GM12878 (cell line): ENCODE results near the gene RHCE.

ENCODE experiments used
- EED ChIP-seq: sonication (generic); IDR thresholded peaks from 2 replicates; pipeline ENCODE4 v1.6.1; 2016; ENCODE audit warnings: antibody characterized with exemption, low read depth
- POLR2A ChIP-seq: IDR thresholded peaks from 2 replicates; pipeline ENCODE4 v1.6.1; 2011; ENCODE audit warnings: low read depth, mild to moderate bottlenecking, low read length
- RFX5 ChIP-seq: IDR thresholded peaks from 2 replicates; pipeline ENCODE4 v1.6.1; 2011; ENCODE audit warnings: low read depth, low read length, improper control_type of control experiment
- TF ChIP-seq, protein P1 (sequence below), 3 experiments: IDR thresholded peaks in 2 of 3; conservative IDR thresholded peaks in 1 of 3; 2 replicates each; pipeline ENCODE4 v1.5.1; 2011; ENCODE audit warnings: low read depth in 3 of 3, low read length in 3 of 3, mild to moderate bottlenecking in 3 of 3, control low read depth in 2 of 3, moderate library complexity in 2 of 3, inconsistent platforms in 1 of 3, mixed read lengths in 1 of 3; ENCODE audit not compliant: control insufficient read depth in 2 of 3, insufficient read depth in 1 of 3; ENCODE audit errors: extremely low read depth in 1 of 3
- TF ChIP-seq, protein P2 (sequence below): fragments of 450-650 bp; IDR thresholded peaks from 2 replicates; pipeline ENCODE4 v1.6.1; 2018; ENCODE audit warnings: mild to moderate bottlenecking, low read depth, moderate library complexity; ENCODE audit not compliant: partially characterized antibody

DNA sequence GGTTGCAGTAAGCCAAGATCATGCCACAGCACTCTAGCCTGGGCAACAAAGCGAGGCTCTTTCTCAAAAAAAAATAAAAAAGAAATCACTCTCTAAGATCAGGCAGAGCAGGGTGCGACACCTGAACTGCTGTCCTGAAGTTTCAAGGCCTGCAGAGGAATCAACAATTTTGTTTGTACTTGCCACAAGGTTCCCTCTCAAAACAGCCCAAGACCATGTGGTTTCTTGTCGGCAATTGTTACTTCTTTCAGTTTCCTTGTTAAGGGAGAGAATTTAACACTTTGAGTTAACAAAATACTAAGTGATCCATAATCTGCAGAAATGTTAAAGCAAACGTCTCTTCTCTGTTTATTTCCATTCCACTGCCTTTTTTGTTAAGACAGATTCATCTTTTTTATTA, 46.6 kb upstream of the RHCE start:
- TF ChIP-seq, protein P1, sequence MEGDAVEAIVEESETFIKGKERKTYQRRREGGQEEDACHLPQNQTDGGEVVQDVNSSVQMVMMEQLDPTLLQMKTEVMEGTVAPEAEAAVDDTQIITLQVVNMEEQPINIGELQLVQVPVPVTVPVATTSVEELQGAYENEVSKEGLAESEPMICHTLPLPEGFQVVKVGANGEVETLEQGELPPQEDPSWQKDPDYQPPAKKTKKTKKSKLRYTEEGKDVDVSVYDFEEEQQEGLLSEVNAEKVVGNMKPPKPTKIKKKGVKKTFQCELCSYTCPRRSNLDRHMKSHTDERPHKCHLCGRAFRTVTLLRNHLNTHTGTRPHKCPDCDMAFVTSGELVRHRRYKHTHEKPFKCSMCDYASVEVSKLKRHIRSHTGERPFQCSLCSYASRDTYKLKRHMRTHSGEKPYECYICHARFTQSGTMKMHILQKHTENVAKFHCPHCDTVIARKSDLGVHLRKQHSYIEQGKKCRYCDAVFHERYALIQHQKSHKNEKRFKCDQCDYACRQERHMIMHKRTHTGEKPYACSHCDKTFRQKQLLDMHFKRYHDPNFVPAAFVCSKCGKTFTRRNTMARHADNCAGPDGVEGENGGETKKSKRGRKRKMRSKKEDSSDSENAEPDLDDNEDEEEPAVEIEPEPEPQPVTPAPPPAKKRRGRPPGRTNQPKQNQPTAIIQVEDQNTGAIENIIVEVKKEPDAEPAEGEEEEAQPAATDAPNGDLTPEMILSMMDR (IDR thresholded peaks at IDR 0.05 in 2 of 3, conservative IDR thresholded peaks at IDR 0.05 in 1 of 3; ENCODE audit: control insufficient read depth in 2 of 3, extremely low read depth in 1 of 3, insufficient read depth in 1 of 3, low read depth in 3 of 3, low read length in 3 of 3) = no peak
- TF ChIP-seq RFX5 (no peak), EED (no peak), POLR2A (no peak)
- TF ChIP-seq, protein P2, sequence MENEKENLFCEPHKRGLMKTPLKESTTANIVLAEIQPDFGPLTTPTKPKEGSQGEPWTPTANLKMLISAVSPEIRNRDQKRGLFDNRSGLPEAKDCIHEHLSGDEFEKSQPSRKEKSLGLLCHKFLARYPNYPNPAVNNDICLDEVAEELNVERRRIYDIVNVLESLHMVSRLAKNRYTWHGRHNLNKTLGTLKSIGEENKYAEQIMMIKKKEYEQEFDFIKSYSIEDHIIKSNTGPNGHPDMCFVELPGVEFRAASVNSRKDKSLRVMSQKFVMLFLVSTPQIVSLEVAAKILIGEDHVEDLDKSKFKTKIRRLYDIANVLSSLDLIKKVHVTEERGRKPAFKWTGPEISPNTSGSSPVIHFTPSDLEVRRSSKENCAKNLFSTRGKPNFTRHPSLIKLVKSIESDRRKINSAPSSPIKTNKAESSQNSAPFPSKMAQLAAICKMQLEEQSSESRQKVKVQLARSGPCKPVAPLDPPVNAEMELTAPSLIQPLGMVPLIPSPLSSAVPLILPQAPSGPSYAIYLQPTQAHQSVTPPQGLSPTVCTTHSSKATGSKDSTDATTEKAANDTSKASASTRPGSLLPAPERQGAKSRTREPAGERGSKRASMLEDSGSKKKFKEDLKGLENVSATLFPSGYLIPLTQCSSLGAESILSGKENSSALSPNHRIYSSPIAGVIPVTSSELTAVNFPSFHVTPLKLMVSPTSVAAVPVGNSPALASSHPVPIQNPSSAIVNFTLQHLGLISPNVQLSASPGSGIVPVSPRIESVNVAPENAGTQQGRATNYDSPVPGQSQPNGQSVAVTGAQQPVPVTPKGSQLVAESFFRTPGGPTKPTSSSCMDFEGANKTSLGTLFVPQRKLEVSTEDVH = no peak
